ENCODE data around the gene C12orf76. TPM values are rescaled to one million over a fixed set of nuclear protein-coding genes. Genes with fewer than 3 reads are reported as not detected.

C12orf76 gene
- polyA plus RNA-seq, 1 donor (not counting 4 experiments of a cell fraction or from before 2014, with no cell fraction given): 7.3 TPM

DNA sequence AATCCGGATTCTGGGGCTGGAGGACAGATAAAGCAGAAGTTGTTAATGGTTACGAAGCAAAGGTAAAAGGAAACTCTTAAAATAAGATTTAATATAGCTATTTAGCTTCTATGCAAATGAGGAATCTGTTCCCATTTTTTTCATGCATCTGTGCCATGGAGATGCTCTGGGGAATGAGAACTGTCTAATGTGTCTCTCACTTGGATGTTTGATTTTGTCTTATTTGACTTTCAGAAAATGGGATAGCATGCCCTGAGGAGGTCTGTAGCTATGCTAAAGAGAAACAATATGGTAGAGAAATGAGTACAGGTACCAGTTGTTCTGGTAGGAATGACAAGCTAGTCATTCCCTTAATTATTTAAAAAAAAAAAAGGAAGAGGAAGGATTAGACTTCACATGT lies 24.3 kb downstream of the C12orf76 start:
- H3K79me2 ChIP-seq (ENCODE audit: control insufficient read depth, insufficient read depth, low read length): no peaks in the 10 kb centered on the region
- DNase-seq (ENCODE audit: low read depth, low spot score): no peak
- no peak overlapping the region for H3K4me2 ChIP-seq (ENCODE audit: control insufficient read depth, extremely low read depth, insufficient read depth, low read depth, low read length)
- H3K9ac ChIP-seq (ENCODE audit: control insufficient read depth, extremely low read depth, insufficient read depth, low read length): no peak overlapping the region
- H3K4me1 ChIP-seq (ENCODE audit: control insufficient read depth, extremely low read depth, insufficient read depth, low read length): peaks cover 15% of the 10 kb centered on the region
- H3K27ac ChIP-seq (ENCODE audit: control insufficient read depth, insufficient read depth, low read length): no peak overlapping the region
- no peak for FAIRE-seq
- H4K20me1 ChIP-seq (ENCODE audit: control insufficient read depth, extremely low read depth, insufficient read depth, low read length): no peaks in the 10 kb centered on the region
- H3K4me3 ChIP-seq (ENCODE audit: control insufficient read depth in 2 of 3, extremely low read depth in 1 of 3, insufficient read depth in 2 of 3, low read depth in 1 of 3, low read length in 3 of 3): no peak overlapping the region
- peaks cover 28 to 31% of the 10 kb centered on the region in 2 experiments for H3K36me3 ChIP-seq (ENCODE audit: control insufficient read depth in 2 of 2, extremely low read depth in 1 of 2, insufficient read depth in 2 of 2, low read length in 2 of 2)
- dilution Hi-C loops (cut with MboI; ENCODE audit: extremely low pct_ligation_motif_present, low sequenced_read_pairs): no loop called here
- no peaks in the 10 kb centered on the region for H3K27me3 ChIP-seq (ENCODE audit: control insufficient read depth, extremely low read depth, insufficient read depth, low read length)
- no peak overlapping the region for H2AFZ ChIP-seq (ENCODE audit: control insufficient read depth, low read length)
- no peaks in the 10 kb centered on the region for H3K9me3 ChIP-seq (ENCODE audit: control insufficient read depth, low read depth, low read length)
- TF ChIP-seq, protein P1, sequence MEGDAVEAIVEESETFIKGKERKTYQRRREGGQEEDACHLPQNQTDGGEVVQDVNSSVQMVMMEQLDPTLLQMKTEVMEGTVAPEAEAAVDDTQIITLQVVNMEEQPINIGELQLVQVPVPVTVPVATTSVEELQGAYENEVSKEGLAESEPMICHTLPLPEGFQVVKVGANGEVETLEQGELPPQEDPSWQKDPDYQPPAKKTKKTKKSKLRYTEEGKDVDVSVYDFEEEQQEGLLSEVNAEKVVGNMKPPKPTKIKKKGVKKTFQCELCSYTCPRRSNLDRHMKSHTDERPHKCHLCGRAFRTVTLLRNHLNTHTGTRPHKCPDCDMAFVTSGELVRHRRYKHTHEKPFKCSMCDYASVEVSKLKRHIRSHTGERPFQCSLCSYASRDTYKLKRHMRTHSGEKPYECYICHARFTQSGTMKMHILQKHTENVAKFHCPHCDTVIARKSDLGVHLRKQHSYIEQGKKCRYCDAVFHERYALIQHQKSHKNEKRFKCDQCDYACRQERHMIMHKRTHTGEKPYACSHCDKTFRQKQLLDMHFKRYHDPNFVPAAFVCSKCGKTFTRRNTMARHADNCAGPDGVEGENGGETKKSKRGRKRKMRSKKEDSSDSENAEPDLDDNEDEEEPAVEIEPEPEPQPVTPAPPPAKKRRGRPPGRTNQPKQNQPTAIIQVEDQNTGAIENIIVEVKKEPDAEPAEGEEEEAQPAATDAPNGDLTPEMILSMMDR (optimal IDR thresholded peaks at IDR 0.05 in 1 of 3, IDR thresholded peaks at IDR 0.05 in 1 of 3, conservative IDR thresholded peaks at IDR 0.05 in 1 of 3; ENCODE audit: extremely low read depth in 1 of 3, insufficient read depth in 2 of 3, low read length in 3 of 3): no peak
- TF ChIP-seq EZH2 (IDR thresholded peaks at IDR 0.05; ENCODE audit: low read length): no peak
- H3K9me1 ChIP-seq (ENCODE audit: control insufficient read depth, extremely low read depth, insufficient read depth, low read length): no peaks in the 10 kb centered on the region

DNA sequence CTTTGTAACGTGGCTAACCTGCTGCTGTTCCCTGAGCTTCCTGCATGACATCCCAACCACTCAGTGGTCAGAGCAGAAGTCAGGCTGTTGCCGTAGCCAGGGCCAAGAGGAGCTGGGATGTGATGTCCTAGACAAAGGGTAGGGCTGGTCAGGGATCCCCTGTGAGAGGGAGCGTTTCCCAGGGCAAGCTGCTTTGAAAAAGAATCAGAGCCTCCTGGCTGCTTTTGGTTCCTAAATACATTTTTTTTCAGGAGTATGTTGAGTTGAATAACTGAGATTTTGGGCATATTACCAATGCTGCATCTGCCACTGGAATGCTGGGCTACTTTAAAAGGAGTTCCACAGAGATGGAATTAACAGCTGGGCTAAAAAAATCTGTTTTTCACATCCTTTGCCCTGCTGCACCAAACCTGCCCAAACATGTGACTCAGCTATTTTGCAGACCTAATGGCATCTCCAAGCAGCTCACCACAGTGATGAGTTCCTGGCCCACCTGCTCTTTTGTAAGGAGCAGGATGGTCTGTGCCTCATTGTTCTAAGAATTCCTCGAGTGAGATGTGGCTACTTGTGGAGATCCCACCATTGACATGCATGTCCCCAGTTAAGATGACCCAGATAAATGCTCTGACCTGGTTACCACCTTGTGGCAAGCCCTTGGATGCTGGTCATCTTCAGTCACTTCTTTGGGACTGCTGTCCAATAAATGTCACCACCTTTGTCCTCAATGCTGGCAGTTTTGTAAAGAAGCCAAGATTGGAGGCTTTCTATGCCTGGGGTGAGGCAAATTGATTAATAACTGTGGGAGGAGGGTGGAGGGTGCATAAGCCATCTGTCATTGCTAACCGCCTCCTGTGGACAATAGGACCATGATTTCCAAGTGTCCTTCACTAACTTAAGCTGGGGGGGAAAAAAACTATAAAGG lies 25.0 kb downstream of the C12orf76 start:
- no peaks in the 10 kb centered on the region for H3K9me1 ChIP-seq (ENCODE audit: control insufficient read depth, extremely low read depth, insufficient read depth, low read length)
- no peak overlapping the region for H3K9ac ChIP-seq (ENCODE audit: control insufficient read depth, extremely low read depth, insufficient read depth, low read length)
- no peaks in the 10 kb centered on the region for H3K27me3 ChIP-seq (ENCODE audit: control insufficient read depth, extremely low read depth, insufficient read depth, low read length)
- FAIRE-seq (peak; percentile 5), DNase-seq (ENCODE audit: low read depth, low spot score) (no peak)
- H3K4me3 ChIP-seq (ENCODE audit: control insufficient read depth in 2 of 3, extremely low read depth in 1 of 3, insufficient read depth in 2 of 3, low read depth in 1 of 3, low read length in 3 of 3): no peak overlapping the region
- no peak overlapping the region for H2AFZ ChIP-seq (ENCODE audit: control insufficient read depth, low read length)
- H3K79me2 ChIP-seq (ENCODE audit: control insufficient read depth, insufficient read depth, low read length): no peaks in the 10 kb centered on the region
- H4K20me1 ChIP-seq (ENCODE audit: control insufficient read depth, extremely low read depth, insufficient read depth, low read length): no peaks in the 10 kb centered on the region
- dilution Hi-C loops (cut with MboI; ENCODE audit: extremely low pct_ligation_motif_present, low sequenced_read_pairs): no loop called here
- no peak overlapping the region for H3K4me2 ChIP-seq (ENCODE audit: control insufficient read depth, extremely low read depth, insufficient read depth, low read depth, low read length)
- H3K36me3 ChIP-seq (ENCODE audit: control insufficient read depth in 2 of 2, extremely low read depth in 1 of 2, insufficient read depth in 2 of 2, low read length in 2 of 2): peaks cover 32 to 35% of the 10 kb centered on the region in 2 experiments
- peaks cover 15% of the 10 kb centered on the region for H3K4me1 ChIP-seq (ENCODE audit: control insufficient read depth, extremely low read depth, insufficient read depth, low read length)
- TF ChIP-seq EZH2 (IDR thresholded peaks at IDR 0.05; ENCODE audit: low read length): no peak
- TF ChIP-seq, protein P1 (optimal IDR thresholded peaks at IDR 0.05 in 1 of 3, IDR thresholded peaks at IDR 0.05 in 1 of 3, conservative IDR thresholded peaks at IDR 0.05 in 1 of 3; ENCODE audit: extremely low read depth in 1 of 3, insufficient read depth in 2 of 3, low read length in 3 of 3): no peak
- no peaks in the 10 kb centered on the region for H3K9me3 ChIP-seq (ENCODE audit: control insufficient read depth, low read depth, low read length)
- H3K27ac ChIP-seq (ENCODE audit: control insufficient read depth, insufficient read depth, low read length): no peak overlapping the region

Measured in keratinocyte (primary cell).